ENCODE data around the gene FSTL1. TPM values are rescaled to one million over a fixed set of nuclear protein-coding genes. Genes with fewer than 3 reads are reported as not detected.
A peak's percentile ranks its signal among the peaks of the same experiment; 100 is the strongest.

The FSTL1 gene
- polyA plus RNA-seq, 2 of the 4 experiments (the other 2 are of a cell fraction), result 57.7 to 118 TPM

- WGBS (ENCODE audit: missing lambda C conversion rate), result 1% methylated on average over 32 of the region's 32 CpGs
- FAIRE-seq, result no peak
- TF ChIP-seq CBX8 (IDR thresholded peaks at IDR 0.05) (peak; percentile 88; the same call in 1 of the 2 replicates), RNF2 (IDR thresholded peaks at IDR 0.05; ENCODE audit: borderline replicate concordance, low read depth) (peak; percentile 94), NFE2L2 (conservative IDR thresholded peaks at IDR 0.05; ENCODE audit: low read length) (no peak), HMGXB4 (CRISPR knock-in tag; IDR thresholded peaks at IDR 0.05; ENCODE audit: borderline replicate concordance) (no peak), CEBPB (IDR thresholded peaks at IDR 0.05) (peak; percentile 89 to 96; a peak in 3 of 4 replicates)
- peak; percentile 24 to 49 for DNase-seq (ENCODE audit: low read depth in 1 of 2, low spot score in 1 of 2)
- POLR2A ChIA-PET, result interaction anchor here (0.7 to 1.6 kb wide), 7 partner anchors 10 to 354 kb away, joined by 3 to 7 read pairs (median 4); partner anchors contain the start of gene LRRC58
- H3K27ac ChIP-seq, result peak overlapping the region; percentile 80 to 94
- peaks cover 21% of the 10 kb centered on the region for H3K4me1 ChIP-seq
- H3K9me3 ChIP-seq, result no peaks in the 10 kb centered on the region
- H3K4me2 ChIP-seq, result peak overlapping the region; percentile 75
- peak; percentile 68 to 80; a peak in 5 of 6 replicates for ATAC-seq
- CTCF ChIA-PET, result interaction anchor here (0.9 to 15.9 kb wide), 8 partner anchors 9 to 109 kb away, joined by 3 to 157 read pairs (median 4); no protein-coding TSS in a partner anchor
- peak overlapping the region; percentile 81 for H3K4me3 ChIP-seq
Measured at GRCh38 chr3:120449701-120450599, 842 bp downstream of the FSTL1 start.

GRCh38 chr3:120449251-120449650, 1.5 kb downstream of the FSTL1 start:
- H3K27ac ChIP-seq, result peak overlapping the region; percentile 80 to 94; a peak in 5 of 6 replicates
- H3K4me1 ChIP-seq, result peaks cover 21% of the 10 kb centered on the region
- no peaks in the 10 kb centered on the region for H3K9me3 ChIP-seq
- ChIA-PET CTCF (interaction anchor here (0.9 to 15.9 kb wide), 7 partner anchors 9 to 109 kb away, joined by 3 to 157 read pairs (median 4); no protein-coding TSS in a partner anchor), POLR2A (interaction anchor here (0.7 to 1.6 kb wide), 3 partner anchors 10 to 354 kb away, joined by 3 to 6 read pairs (median 5); no protein-coding TSS in a partner anchor)
- FAIRE-seq, result no peak
- TF ChIP-seq SMC3 (IDR thresholded peaks at IDR 0.05) (no peak), CHD4 (IDR thresholded peaks at IDR 0.05; ENCODE audit: borderline replicate concordance) (no peak), NPAS2 (CRISPR knock-in tag; IDR thresholded peaks at IDR 0.05; ENCODE audit: borderline replicate concordance) (no peak), RCOR1 (IDR thresholded peaks at IDR 0.05; ENCODE audit: low read depth, low read length) (no peak), CBX8 (IDR thresholded peaks at IDR 0.05) (no peak), CBX2 (IDR thresholded peaks at IDR 0.05; ENCODE audit: borderline replicate concordance, low read depth) (no peak), NFE2L2 (conservative IDR thresholded peaks at IDR 0.05; ENCODE audit: low read length) (no peak), FOXS1 (CRISPR knock-in tag; IDR thresholded peaks at IDR 0.05) (no peak), FOSL2 (IDR thresholded peaks at IDR 0.05) (no peak), FOSL2 (CRISPR knock-in tag; IDR thresholded peaks at IDR 0.05) (peak; percentile 58), RFX5 (IDR thresholded peaks at IDR 0.05) (no peak), FOSB (CRISPR knock-in tag; IDR thresholded peaks at IDR 0.05) (no peak), GATA3 (IDR thresholded peaks at IDR 0.05; ENCODE audit: borderline replicate concordance) (no peak), HDAC2 (IDR thresholded peaks at IDR 0.05) (no peak), CEBPB (IDR thresholded peaks at IDR 0.05) (peak in 1 of 2 experiments; percentile 52; a peak in 2 of 4 replicates), HOXA7 (CRISPR knock-in tag; IDR thresholded peaks at IDR 0.05) (no peak), ATOH8 (CRISPR knock-in tag; IDR thresholded peaks at IDR 0.05; ENCODE audit: low read depth) (no peak), RAD21 (conservative IDR thresholded peaks at IDR 0.05 in 1 of 2, IDR thresholded peaks at IDR 0.05 in 1 of 2) (no peak), KDM1A (IDR thresholded peaks at IDR 0.05; ENCODE audit: low read depth) (no peak), EHMT2 (IDR thresholded peaks at IDR 0.05; ENCODE audit: low read depth) (no peak), HOXB5 (CRISPR knock-in tag; IDR thresholded peaks at IDR 0.05) (no peak), ZFP36 (IDR thresholded peaks at IDR 0.05; ENCODE audit: borderline replicate concordance, partially characterized antibody) (no peak), ESRRA (IDR thresholded peaks at IDR 0.05; ENCODE audit: borderline replicate concordance, low read length) (no peak), HMGXB4 (CRISPR knock-in tag; IDR thresholded peaks at IDR 0.05; ENCODE audit: borderline replicate concordance) (no peak), ZNF302 (CRISPR knock-in tag; IDR thresholded peaks at IDR 0.05) (no peak), JUNB (IDR thresholded peaks at IDR 0.05) (peak; percentile 42; the same call in 1 of the 2 replicates)
- 26% methylated on average over 6 of the region's 6 CpGs for WGBS (ENCODE audit: missing lambda C conversion rate)
- H3K4me2 ChIP-seq, result peak overlapping the region; percentile 75
- peak overlapping the region; percentile 81 for H3K4me3 ChIP-seq
- no peak for ATAC-seq
- no peak for DNase-seq (ENCODE audit: low read depth in 1 of 2, low spot score in 1 of 2)
